ENCODE results near the gene PRAC2. TPM values are rescaled to one million over a fixed set of nuclear protein-coding genes. Genes with fewer than 3 reads are reported as not detected.
"Not testable (repeated sequence)": the region's sequence is repeated elsewhere in the genome, so short reads cannot be mapped to it uniquely, and the experiment has no call there.

PRAC2 gene
- total and polyA plus RNA-seq, 2 experiments from 2014 or later: not detected

DNA sequence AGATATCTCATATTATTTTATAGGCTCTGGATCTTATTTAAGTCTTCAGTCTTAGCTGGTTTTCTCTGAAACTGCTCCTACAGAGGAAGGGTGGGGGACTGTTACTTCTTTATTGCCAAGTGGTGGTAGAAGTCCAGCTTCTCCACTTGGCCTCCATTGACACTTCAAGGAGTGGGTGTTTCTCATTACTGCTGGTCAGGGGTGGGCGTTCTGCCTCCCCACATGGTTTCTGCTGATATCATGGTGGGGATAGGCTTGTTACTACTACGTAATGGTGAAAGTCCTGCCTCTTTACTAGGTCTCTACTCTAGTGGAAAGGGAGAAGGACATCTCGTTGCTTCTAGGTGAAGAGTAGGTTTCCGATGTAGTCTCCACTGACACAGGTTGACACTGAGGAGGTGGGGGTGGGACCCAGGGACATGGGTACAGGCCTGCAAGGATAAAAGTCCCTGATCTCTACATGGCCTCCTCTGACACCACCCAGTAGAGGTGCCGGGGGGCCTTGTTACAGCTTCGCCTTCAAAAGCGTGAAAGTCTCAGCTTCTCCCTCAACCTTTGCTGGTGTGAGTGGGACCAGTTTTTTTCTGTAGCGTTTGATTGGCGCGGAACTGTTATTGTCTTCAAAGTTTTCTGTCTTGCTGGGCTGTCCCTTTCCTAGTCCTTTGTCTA lies 21.0 kb upstream of the PRAC2 start:
- Histone ChIP-seq H3K9ac (no peak overlapping the region), H3K27ac (no peak overlapping the region), H3K4me2 (ENCODE audit: unreplicated experiment) (no peak overlapping the region), H3K36me3 (ENCODE audit: low read depth) (no peaks in the 10 kb centered on the region), H3K9me2 (ENCODE audit: insufficient read depth) (no peaks in the 10 kb centered on the region), H3K4me3 (no peak overlapping the region), H3K79me2 (ENCODE audit: insufficient read depth) (no peaks in the 10 kb centered on the region), H3F3A (ENCODE audit: insufficient read depth) (no peaks in the 10 kb centered on the region), H2AFZ (no peak overlapping the region), H3K4me1 (ENCODE audit: insufficient read depth) (no peaks in the 10 kb centered on the region), H3K9me3 (ENCODE audit: low read depth) (no peaks in the 10 kb centered on the region), H4K20me1 (ENCODE audit: insufficient read depth) (no peaks in the 10 kb centered on the region), H3K27me3 (replicated peaks; ENCODE audit: insufficient read depth) (peaks cover 86% of the 10 kb centered on the region)
- TF ChIP-seq EZH2phosphoT487 (IDR thresholded peaks at IDR 0.05; ENCODE audit: insufficient read depth, low read depth): no peak
- TF ChIP-seq EZH2 (IDR thresholded peaks at IDR 0.05; ENCODE audit: insufficient read depth, poor library complexity, severe bottlenecking): no peak
- no peak for DNase-seq
- 67 to 71% methylated on average over 10 of the region's 10 CpGs for WGBS, 2 experiments (ENCODE audit: low coverage in 1 of 2, low lambda C conversion rate in 2 of 2, missing lambda C conversion rate in 2 of 2)
- in situ Hi-C loops (cut with MboI): no loop called here

DNA sequence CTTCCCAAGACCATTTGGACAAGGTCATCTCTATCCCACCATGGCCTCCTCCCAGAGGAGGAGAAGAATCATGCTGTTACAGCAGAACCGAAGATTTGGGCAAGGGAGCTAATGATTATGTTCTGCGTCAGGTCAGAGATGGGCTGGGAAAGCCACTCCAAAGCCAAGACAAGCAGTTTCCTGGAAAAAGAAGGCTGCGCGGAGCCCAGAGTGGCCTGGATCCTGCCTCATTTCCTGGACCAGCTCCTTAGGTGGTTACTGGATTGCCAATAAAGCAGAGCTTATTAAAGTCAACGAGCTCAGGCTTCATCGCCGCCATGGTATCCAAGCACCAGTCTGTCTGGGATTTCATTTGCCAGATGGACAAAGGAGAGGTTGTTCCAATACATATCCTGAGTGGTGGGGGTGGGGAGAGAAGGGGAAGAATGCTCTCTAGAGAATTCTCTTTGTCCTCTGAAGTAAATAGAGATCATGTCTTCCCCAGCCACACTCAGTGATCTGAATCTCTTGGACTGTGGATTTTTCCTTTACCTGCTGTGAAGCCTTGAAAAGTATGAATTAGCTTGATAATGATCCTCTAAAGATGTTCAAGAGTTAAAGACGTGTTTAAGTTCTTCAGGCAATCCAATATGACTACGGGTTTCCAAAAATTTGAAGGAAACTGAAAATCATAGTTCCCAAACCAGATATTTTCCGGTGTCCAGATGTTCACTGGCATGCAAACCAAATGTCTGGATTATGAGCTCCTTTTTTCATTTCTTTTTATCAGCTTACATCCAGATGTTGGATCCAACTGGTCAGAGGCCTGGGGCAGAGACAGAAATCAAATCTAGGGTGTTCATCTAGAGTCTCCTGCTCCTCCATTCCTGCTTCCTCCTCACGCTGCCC lies 18.4 kb upstream of the PRAC2 start:
- in situ Hi-C loops (cut with MboI): no loop called here
- Histone ChIP-seq H3K4me3 (no peak overlapping the region), H3F3A (ENCODE audit: insufficient read depth) (no peaks in the 10 kb centered on the region), H2AFZ (no peak overlapping the region), H3K9ac (no peak overlapping the region), H4K20me1 (ENCODE audit: insufficient read depth) (no peaks in the 10 kb centered on the region), H3K79me2 (ENCODE audit: insufficient read depth) (no peaks in the 10 kb centered on the region), H3K9me2 (ENCODE audit: insufficient read depth) (no peaks in the 10 kb centered on the region), H3K36me3 (ENCODE audit: low read depth) (no peaks in the 10 kb centered on the region), H3K4me2 (ENCODE audit: unreplicated experiment) (no peak overlapping the region), H3K27me3 (replicated peaks; ENCODE audit: insufficient read depth) (peaks cover 98% of the 10 kb centered on the region), H3K4me1 (ENCODE audit: insufficient read depth) (no peaks in the 10 kb centered on the region), H3K27ac (no peak overlapping the region), H3K9me3 (ENCODE audit: low read depth) (no peaks in the 10 kb centered on the region)
- 16 to 18% methylated on average over 11 of the region's 11 CpGs for WGBS, 2 experiments (ENCODE audit: low coverage in 1 of 2, low lambda C conversion rate in 2 of 2, missing lambda C conversion rate in 2 of 2)
- TF ChIP-seq EZH2phosphoT487 (IDR thresholded peaks at IDR 0.05; ENCODE audit: insufficient read depth, low read depth): no peak
- no peak for TF ChIP-seq EZH2 (IDR thresholded peaks at IDR 0.05; ENCODE audit: insufficient read depth, poor library complexity, severe bottlenecking)
- no peak for DNase-seq

GRCh38 chr17:48711128-48711527 lies 11.9 kb upstream of the PRAC2 start:
- in situ Hi-C loops (cut with MboI): no loop called here
- Histone ChIP-seq H3K9me3 (ENCODE audit: low read depth) (no peaks in the 10 kb centered on the region), H3K4me1 (ENCODE audit: insufficient read depth) (no peaks in the 10 kb centered on the region), H3K9me2 (ENCODE audit: insufficient read depth) (no peaks in the 10 kb centered on the region), H4K20me1 (ENCODE audit: insufficient read depth) (no peaks in the 10 kb centered on the region), H3K36me3 (ENCODE audit: low read depth) (no peaks in the 10 kb centered on the region), H3K79me2 (ENCODE audit: insufficient read depth) (no peaks in the 10 kb centered on the region), H3F3A (ENCODE audit: insufficient read depth) (no peaks in the 10 kb centered on the region), H3K9ac (no peak overlapping the region), H3K27me3 (replicated peaks; ENCODE audit: insufficient read depth) (peaks cover 91% of the 10 kb centered on the region), H3K27ac (no peak overlapping the region), H3K4me3 (no peak overlapping the region), H2AFZ (no peak overlapping the region), H3K4me2 (ENCODE audit: unreplicated experiment) (no peak overlapping the region)
- DNase-seq: no peak
- WGBS, 2 experiments (ENCODE audit: low coverage in 1 of 2, low lambda C conversion rate in 2 of 2, missing lambda C conversion rate in 2 of 2): 18 to 28% methylated on average over 4 of the region's 4 CpGs
- TF ChIP-seq EZH2phosphoT487 (IDR thresholded peaks at IDR 0.05; ENCODE audit: insufficient read depth, low read depth) (no peak), EZH2 (IDR thresholded peaks at IDR 0.05; ENCODE audit: insufficient read depth, poor library complexity, severe bottlenecking) (no peak)

- in situ Hi-C loops (cut with MboI): no loop called here
- H3F3A ChIP-seq (ENCODE audit: insufficient read depth): no peaks in the 10 kb centered on the region
- H3K79me2 ChIP-seq (ENCODE audit: insufficient read depth): no peaks in the 10 kb centered on the region
- no peak overlapping the region for H3K27ac ChIP-seq
- no peak overlapping the region for H3K4me3 ChIP-seq
- H3K36me3 ChIP-seq (ENCODE audit: low read depth): no peaks in the 10 kb centered on the region
- no peaks in the 10 kb centered on the region for H3K9me2 ChIP-seq (ENCODE audit: insufficient read depth)
- no peak for TF ChIP-seq EZH2 (IDR thresholded peaks at IDR 0.05; ENCODE audit: insufficient read depth, poor library complexity, severe bottlenecking)
- TF ChIP-seq EZH2phosphoT487 (IDR thresholded peaks at IDR 0.05; ENCODE audit: insufficient read depth, low read depth): no peak
- H3K9me3 ChIP-seq (ENCODE audit: low read depth): no peaks in the 10 kb centered on the region
- DNase-seq: no peak
- H3K4me1 ChIP-seq (ENCODE audit: insufficient read depth): no peaks in the 10 kb centered on the region
- no peaks in the 10 kb centered on the region for H4K20me1 ChIP-seq (ENCODE audit: insufficient read depth)
- no peak overlapping the region for H2AFZ ChIP-seq
- no peak overlapping the region for H3K4me2 ChIP-seq (ENCODE audit: unreplicated experiment)
- 20 to 21% methylated on average over 5 of the region's 5 CpGs for WGBS, 2 experiments (ENCODE audit: low coverage in 1 of 2, low lambda C conversion rate in 2 of 2, missing lambda C conversion rate in 2 of 2)
- H3K9ac ChIP-seq: no peak overlapping the region
- peaks cover 93% of the 10 kb centered on the region for H3K27me3 ChIP-seq (replicated peaks; ENCODE audit: insufficient read depth)
Measured at GRCh38 chr17:48715496-48716399, 7.2 kb upstream of the PRAC2 start.

DNA sequence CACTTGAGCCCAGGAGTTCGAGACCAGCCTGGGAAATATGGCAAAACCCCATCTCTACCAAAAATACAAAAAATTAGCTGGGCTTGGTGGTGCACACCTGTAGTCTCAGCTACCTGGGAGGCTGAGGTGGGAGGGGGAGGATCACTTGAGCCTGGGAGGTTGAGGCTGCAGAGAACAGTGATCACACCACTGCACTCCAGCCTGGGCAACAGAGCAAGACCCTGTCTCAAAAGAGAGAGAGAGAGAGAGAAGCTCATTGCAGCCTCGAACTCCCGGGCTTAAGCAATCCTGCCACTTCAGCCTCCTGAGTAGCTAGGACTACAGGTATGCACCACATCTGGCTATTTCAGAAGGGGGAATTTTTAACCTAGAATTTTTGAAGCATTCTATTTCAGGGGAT lies 6.4 kb upstream of the PRAC2 start:
- H3K9me3 ChIP-seq (ENCODE audit: low read depth); DNase-seq; H3K4me2 ChIP-seq (ENCODE audit: unreplicated experiment); H3K36me3 ChIP-seq (ENCODE audit: low read depth); H3F3A ChIP-seq (ENCODE audit: insufficient read depth); H3K9ac ChIP-seq; H2AFZ ChIP-seq; H3K9me2 ChIP-seq (ENCODE audit: insufficient read depth); H3K27ac ChIP-seq; H3K4me1 ChIP-seq (ENCODE audit: insufficient read depth); H3K4me3 ChIP-seq; H4K20me1 ChIP-seq (ENCODE audit: insufficient read depth); H3K79me2 ChIP-seq (ENCODE audit: insufficient read depth); in situ Hi-C loops (cut with MboI): not testable (repeated sequence)
- peaks cover 93% of the 10 kb centered on the region for H3K27me3 ChIP-seq (replicated peaks; ENCODE audit: insufficient read depth)
- WGBS, 2 experiments (ENCODE audit: low coverage in 1 of 2, low lambda C conversion rate in 2 of 2, missing lambda C conversion rate in 2 of 2): 45 to 50% methylated on average over 3 of the region's 3 CpGs

Measured in GM23248 (cell line).